IMR-90 (cell line): ENCODE results near the gene CAB39. TPM values are rescaled to one million over a fixed set of nuclear protein-coding genes. Genes with fewer than 3 reads are reported as not detected.
"Not testable (repeated sequence)": the region's sequence is repeated elsewhere in the genome, so short reads cannot be mapped to it uniquely, and the experiment has no call there.

Experiments used
- ATAC-seq: fragments of 200-7000 bp; cut with Tn5 transposase; 2 replicates; pipeline ENCODE4 v1.9.1; 2020; ENCODE audit warnings: low read depth, mild to moderate bottlenecking, moderate library complexity
- BruUV-seq: library from RNA; stranded (reverse); fragments of 400-500 nt; replicated peaks from 2 replicates; lab custom pipeline; 2021; lab: Mats Ljungman, UMichigan
- CTCF ChIA-PET: fragments of 300-600 bp; formaldehyde crosslinking; extraction: SDS; loops from one replicate; lab custom pipeline; 2021; ENCODE audit warnings: antibody characterized with exemption; lab: Yijun Ruan, JAX
- POLR2A ChIA-PET: fragments of 300-600 bp; sonication (Branson Sonifier 250); formaldehyde crosslinking; loops from one replicate; lab custom pipeline; 2022; ENCODE audit warnings: antibody characterized with exemption; ENCODE audit not compliant: unreplicated experiment; lab: Charles Lee
- DNase-seq: peaks from one replicate; pipeline ENCODE4 v3.0.0; 2013
- H2AFZ ChIP-seq: replicated peaks from 2 replicates; pipeline ENCODE3; 2013; ENCODE audit warnings: low read length, mild to moderate bottlenecking; ENCODE audit not compliant: poor library complexity
- H2AK5ac ChIP-seq: 2 replicates; pipeline ENCODE4 v1.6.1; 2013; ENCODE audit warnings: low read depth, low read length, inconsistent platforms
- H2AK9ac ChIP-seq: replicated peaks from 2 replicates; pipeline ENCODE3; 2013; ENCODE audit warnings: mild to moderate bottlenecking, low read depth, low read length, moderate library complexity; ENCODE audit not compliant: poor library complexity
- H2BK120ac ChIP-seq: 2 replicates; pipeline ENCODE4 v1.6.1; 2013; ENCODE audit warnings: low read depth, low read length, inconsistent platforms
- H2BK15ac ChIP-seq: 3 replicates; pipeline ENCODE4 v1.6.1; 2013; ENCODE audit warnings: low read depth, low read length, inconsistent platforms
- H2BK20ac ChIP-seq: 2 replicates; pipeline ENCODE4 v1.6.1; 2013; ENCODE audit warnings: low read depth, mild to moderate bottlenecking, inconsistent platforms, low read length, moderate library complexity
- H2BK5ac ChIP-seq: 2 replicates; pipeline ENCODE4 v1.6.1; 2013; ENCODE audit warnings: mild to moderate bottlenecking, low read depth, low read length, inconsistent platforms; ENCODE audit not compliant: poor library complexity, severe bottlenecking
- H3K14ac ChIP-seq: replicated peaks from 2 replicates; pipeline ENCODE4 v1.6.1; 2013; ENCODE audit warnings: low read depth, low read length, inconsistent platforms
- H3K18ac ChIP-seq: 2 replicates; pipeline ENCODE4 v1.6.1; 2013; ENCODE audit warnings: low read depth, low read length, control low read depth
- H3K23ac ChIP-seq: 2 replicates; pipeline ENCODE4 v1.6.1; 2013; ENCODE audit warnings: low read depth, low read length, inconsistent platforms
- H3K27ac ChIP-seq: 2 replicates; pipeline ENCODE4 v1.5.1; 2013; ENCODE audit warnings: mild to moderate bottlenecking, control low read depth, low read length; ENCODE audit not compliant: insufficient read depth
- H3K27me3 ChIP-seq: 2 replicates; pipeline ENCODE4 v1.6.1; 2013; ENCODE audit warnings: low read length; ENCODE audit not compliant: control insufficient read depth, insufficient read depth
- H3K36me3 ChIP-seq: 2 replicates; pipeline ENCODE4 v1.6.1; 2013; ENCODE audit warnings: low read length, mixed read lengths; ENCODE audit not compliant: control insufficient read depth, insufficient read depth
- H3K4ac ChIP-seq: 2 replicates; pipeline ENCODE4 v1.6.1; 2013; ENCODE audit warnings: low read depth, low read length, inconsistent platforms
- H3K4me1 ChIP-seq: 2 replicates; pipeline ENCODE4 v1.6.1; 2013; ENCODE audit warnings: low read length, mixed read lengths; ENCODE audit not compliant: control insufficient read depth, insufficient read depth
- H3K4me2 ChIP-seq: 2 replicates; pipeline ENCODE4 v1.6.1; 2013; ENCODE audit warnings: low read depth, mild to moderate bottlenecking, control low read depth, low read length, moderate library complexity
- H3K4me3 ChIP-seq: 2 replicates; pipeline ENCODE4 v1.5.1; 2013; ENCODE audit warnings: low read depth, mild to moderate bottlenecking, control low read depth, low read length, moderate library complexity; ENCODE audit not compliant: insufficient read depth
- H3K56ac ChIP-seq: 2 replicates; pipeline ENCODE4 v1.6.1; 2013; ENCODE audit warnings: low read length, inconsistent platforms; ENCODE audit not compliant: insufficient read depth; ENCODE audit errors: extremely low read depth
- H3K79me1 ChIP-seq, 2 experiments: 2 replicates each; pipeline ENCODE4 v1.6.1; 2013; ENCODE audit warnings: low read length in 2 of 2, inconsistent platforms in 1 of 2, low read depth in 1 of 2
- H3K9ac ChIP-seq: 2 replicates; pipeline ENCODE4 v1.6.1; 2013; ENCODE audit warnings: low read depth, low read length, control low read depth
- H3K9me1 ChIP-seq: 2 replicates; pipeline ENCODE4 v1.6.1; 2013; ENCODE audit warnings: low read length, inconsistent platforms; ENCODE audit not compliant: insufficient read depth
- H3K9me3 ChIP-seq: 2 replicates; pipeline ENCODE4 v1.6.1; 2013; ENCODE audit warnings: low read length; ENCODE audit not compliant: control insufficient read depth, insufficient read depth
- H4K20me1 ChIP-seq: 2 replicates; pipeline ENCODE4 v1.6.1; 2013; ENCODE audit warnings: low read length, inconsistent platforms; ENCODE audit not compliant: insufficient read depth
- H4K5ac ChIP-seq: 2 replicates; pipeline ENCODE4 v1.6.1; 2013; ENCODE audit warnings: mild to moderate bottlenecking, low read depth, low read length, control low read depth
- H4K8ac ChIP-seq, 2 experiments: 2 replicates each; pipeline ENCODE4 v1.6.1; 2013; ENCODE audit warnings: low read depth in 2 of 2, low read length in 2 of 2, control low read depth in 1 of 2, inconsistent platforms in 1 of 2
- H4K91ac ChIP-seq: 2 replicates; pipeline ENCODE4 v1.6.1; 2013; ENCODE audit warnings: low read depth, low read length, inconsistent platforms; ENCODE audit not compliant: insufficient read depth
- FOS ChIP-seq: fragments of 150-350 bp; IDR thresholded peaks from 2 replicates; pipeline ENCODE4 v1.6.1; 2016; ENCODE audit warnings: low read depth, low read length
- NFE2L2 ChIP-seq: fragments of 150-350 bp; IDR thresholded peaks from 2 replicates; pipeline ENCODE4 v1.6.1; 2016; ENCODE audit warnings: low read depth, mild to moderate bottlenecking, low read length
- WGBS, 2 experiments: methylation state at CpG; one replicate each; pipeline versions ENCODE4 v1.1.5 to v1.1.7; 2013; ENCODE audit warnings: missing lambda C conversion rate in 2 of 2; ENCODE audit not compliant: insufficient read length in 1 of 2; ENCODE audit errors: extremely low coverage in 2 of 2; 5-methylcytosine and 5-hydroxymethylcytosine counted together
- dilution Hi-C: fragments of 300-500 bp; cut with HindIII; formaldehyde crosslinking; loops from one replicate; pipeline ENCODE4 v1.14.3; 2018; ENCODE audit warnings: low sequenced_read_pairs; ENCODE audit not compliant: unreplicated experiment
- in situ Hi-C: fragments of 300-500 bp; cut with MboI; formaldehyde crosslinking; loops from 3 replicates; pipeline ENCODE4 v1.14.3; 2019; ENCODE audit warnings: low sequenced_read_pairs, inconsistent platforms, mixed read lengths
- intact Hi-C: fragments of 100-400 bp; cut with micrococcal nuclease; formaldehyde crosslinking; loops from 2 replicates; pipeline ENCODE4 v1.10.0; 2022
- polyA plus RNA-seq, 3 experiments: library from polyadenylated mRNA; depleted of rRNA; stranded (reverse); fragments of >200 nt; gene quantifications; 2 replicates each; pipeline ENCODE4 v1.2.3, GENCODE V29; 2012; ENCODE audit warnings: low replicate concordance in 1 of 3
- total RNA-seq: library from RNA; depleted of rRNA; stranded (reverse); fragments of >200 nt; gene quantifications from 2 replicates; pipeline ENCODE4 v1.2.3, GENCODE V29; 2012
- TF ChIP-seq, protein P1 (sequence below): fragments of 150-350 bp; IDR thresholded peaks from 2 replicates; pipeline ENCODE4 v1.6.1; 2017; ENCODE audit warnings: mild to moderate bottlenecking, antibody characterized with exemption, low read length, low read depth

The CAB39 gene
- total and polyA plus RNA-seq, 2 of the 4 experiments (the other 2 are of a cell fraction) = 38.2 to 71.7 TPM

- Histone ChIP-seq H3K23ac (no peak overlapping the region), H3K4ac (no peak overlapping the region), H2BK20ac (no peak overlapping the region), H2BK5ac (no peak overlapping the region), H2BK15ac (no peak overlapping the region), H3K4me2 (no peak overlapping the region), H3K9me3 (no peaks in the 10 kb centered on the region), H3K56ac (no peak overlapping the region), H3K27me3 (no peaks in the 10 kb centered on the region), H3K36me3 (no peaks in the 10 kb centered on the region), H2AK5ac (no peak overlapping the region), H3K27ac (no peak overlapping the region), H3K4me3 (no peak overlapping the region), H2AFZ (no peak overlapping the region), H4K5ac (no peak overlapping the region), H3K14ac (no peak overlapping the region), H3K4me1 (no peaks in the 10 kb centered on the region), H2AK9ac (no peak overlapping the region), H3K9me1 (no peaks in the 10 kb centered on the region), H3K18ac (no peak overlapping the region), H2BK120ac (no peak overlapping the region), H3K9ac (no peak overlapping the region), H3K79me1 (no peaks in the 10 kb centered on the region), H4K91ac (no peak overlapping the region), H4K8ac (no peak overlapping the region), H4K20me1 (no peaks in the 10 kb centered on the region)
- dilution Hi-C loops (no loop called here), intact Hi-C loops (no loop called here), in situ Hi-C loops (no loop called here)
- ATAC-seq (no peak), DNase-seq (no peak)
- POLR2A ChIA-PET = no interaction called here
- TF ChIP-seq, protein P1, sequence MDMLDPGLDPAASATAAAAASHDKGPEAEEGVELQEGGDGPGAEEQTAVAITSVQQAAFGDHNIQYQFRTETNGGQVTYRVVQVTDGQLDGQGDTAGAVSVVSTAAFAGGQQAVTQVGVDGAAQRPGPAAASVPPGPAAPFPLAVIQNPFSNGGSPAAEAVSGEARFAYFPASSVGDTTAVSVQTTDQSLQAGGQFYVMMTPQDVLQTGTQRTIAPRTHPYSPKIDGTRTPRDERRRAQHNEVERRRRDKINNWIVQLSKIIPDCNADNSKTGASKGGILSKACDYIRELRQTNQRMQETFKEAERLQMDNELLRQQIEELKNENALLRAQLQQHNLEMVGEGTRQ = no peak
- TF ChIP-seq NFE2L2 = peak; percentile 39; the same call in 1 of the 2 replicates
- no peak for TF ChIP-seq FOS
- BruUV-seq = no TSS peak
- WGBS, 2 experiments = no CpG with 5 or more reads among the region's 3 CpGs
- CTCF ChIA-PET = interaction anchor here (1.1 to 1.7 kb wide), 2 partner anchors 11 to 97 kb away, joined by 3 to 7 read pairs; partner anchors contain the start of gene CAB39
These were observed 11.3 kb upstream of the CAB39 start for GRCh38 chr2:230701308-230701707.

- H2BK120ac ChIP-seq, H2AFZ ChIP-seq, H2BK20ac ChIP-seq, H4K5ac ChIP-seq, H3K18ac ChIP-seq, H3K9me3 ChIP-seq, H3K27ac ChIP-seq, H4K91ac ChIP-seq, H3K23ac ChIP-seq, in situ Hi-C loops, H3K4me3 ChIP-seq, H2AK9ac ChIP-seq, H3K56ac ChIP-seq, H3K4me2 ChIP-seq, H2BK5ac ChIP-seq, DNase-seq, ATAC-seq, H3K9ac ChIP-seq, H3K36me3 ChIP-seq, H3K14ac ChIP-seq, H3K79me1 ChIP-seq, intact Hi-C loops, H2AK5ac ChIP-seq, H3K4ac ChIP-seq, H3K27me3 ChIP-seq, H3K4me1 ChIP-seq, dilution Hi-C loops, POLR2A ChIA-PET, H3K9me1 ChIP-seq, H2BK15ac ChIP-seq, BruUV-seq, H4K8ac ChIP-seq, H4K20me1 ChIP-seq: not testable (repeated sequence)
- WGBS, 2 experiments = no CpG with 5 or more reads among the region's 4 CpGs
- CTCF ChIA-PET = interaction anchor here (0.6 to 1.1 kb wide), 2 partner anchors 24 to 107 kb away, joined by 3 read pairs; no protein-coding TSS in a partner anchor
These were observed 10.2 kb upstream of the CAB39 start for GRCh38 chr2:230702457-230702856.
